ENCODE measurements around the gene DPH6. TPM values are rescaled to one million over a fixed set of nuclear protein-coding genes. Genes with fewer than 3 reads are reported as not detected.

The DPH6 gene
- total RNA-seq, 2 experiments from 2014 or later = 10.5 to 10.8 TPM

DNA sequence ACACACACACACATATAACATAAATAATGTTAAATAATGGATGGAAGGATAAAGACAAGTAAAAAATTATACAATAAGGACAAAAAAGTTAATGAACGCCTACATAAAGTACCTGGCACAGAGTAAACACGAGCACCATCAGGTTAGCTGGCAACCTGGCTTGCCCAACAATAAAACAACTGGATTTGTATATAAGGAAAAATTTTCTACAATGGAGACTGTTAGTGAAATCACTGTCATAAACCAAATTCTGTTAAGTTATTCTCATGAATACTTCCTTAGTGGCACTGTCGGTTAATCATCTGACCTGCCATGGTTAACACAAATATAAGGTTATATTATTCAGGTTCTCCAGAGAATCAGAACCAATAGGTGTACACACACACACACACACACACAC is 54.8 kb downstream of the DPH6 start:
- DNase-seq = no peak
- Mint-ChIP-seq H3K36me3 (ENCODE audit: low read depth) (peaks cover 8% of the 10 kb centered on the region), H3K27me3 (no peaks in the 10 kb centered on the region), H3K27ac (no peak overlapping the region), H3K4me1 (no peaks in the 10 kb centered on the region), H3K4me3 (no peak overlapping the region), H3K9me3 (peaks cover 15% of the 10 kb centered on the region)
- POLR2A ChIA-PET = no interaction called here
- CTCF ChIA-PET = no interaction called here

DNA sequence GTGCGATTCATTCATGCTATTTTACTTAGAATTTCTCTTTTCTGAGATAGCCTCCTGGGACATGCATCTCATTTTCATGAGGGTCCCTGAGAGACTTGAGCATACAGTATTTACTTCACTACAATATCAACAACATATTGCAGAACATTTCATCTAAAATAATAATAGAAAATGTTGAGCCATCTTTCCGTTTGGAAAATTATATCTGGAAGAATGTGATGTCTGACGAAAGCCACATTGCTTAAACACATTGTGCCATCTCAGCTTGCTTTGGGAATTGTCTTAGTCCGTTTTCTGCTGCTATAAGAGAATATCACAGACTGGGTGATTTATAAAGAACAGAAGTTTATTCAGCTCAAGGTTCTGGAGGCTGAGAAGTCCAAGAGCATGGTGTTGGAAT is 55.5 kb downstream of the DPH6 start:
- peaks cover 8% of the 10 kb centered on the region for H3K36me3 Mint-ChIP-seq (ENCODE audit: low read depth)
- H3K4me1 Mint-ChIP-seq = no peaks in the 10 kb centered on the region
- no peak overlapping the region for H3K4me3 Mint-ChIP-seq
- no peak overlapping the region for H3K27ac Mint-ChIP-seq
- CTCF ChIA-PET = no interaction called here
- H3K27me3 Mint-ChIP-seq = no peaks in the 10 kb centered on the region
- POLR2A ChIA-PET = no interaction called here
- no peak for DNase-seq
- H3K9me3 Mint-ChIP-seq = peaks cover 16% of the 10 kb centered on the region

DNA sequence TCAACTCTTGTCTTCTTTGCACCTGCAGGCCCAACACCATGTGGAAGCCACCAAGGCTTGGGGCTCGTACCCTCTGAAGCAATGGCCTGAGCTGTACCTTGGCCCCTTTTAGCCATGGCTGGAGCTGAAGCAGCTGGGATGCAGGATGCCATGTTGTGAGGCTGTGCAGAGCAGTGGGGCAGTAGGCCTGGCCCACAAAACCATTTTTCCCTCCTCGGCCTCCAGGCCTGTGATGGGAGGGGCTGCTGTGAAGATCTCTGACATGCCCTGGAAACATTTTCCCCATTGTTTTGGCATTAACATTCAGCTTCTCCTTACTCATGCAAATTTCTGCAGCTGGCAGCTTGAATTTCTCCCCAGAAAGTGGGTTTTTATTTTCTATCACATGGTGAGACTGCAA is 58.5 kb downstream of the DPH6 start:
- H3K36me3 Mint-ChIP-seq (ENCODE audit: low read depth) = peaks cover 8% of the 10 kb centered on the region
- ChIA-PET POLR2A (no interaction called here), CTCF (no interaction called here)
- H3K4me3 Mint-ChIP-seq = no peak overlapping the region
- no peak for DNase-seq
- no peaks in the 10 kb centered on the region for H3K27me3 Mint-ChIP-seq
- no peaks in the 10 kb centered on the region for H3K4me1 Mint-ChIP-seq
- H3K27ac Mint-ChIP-seq = no peak overlapping the region
- H3K9me3 Mint-ChIP-seq = peaks cover 16% of the 10 kb centered on the region

DNA sequence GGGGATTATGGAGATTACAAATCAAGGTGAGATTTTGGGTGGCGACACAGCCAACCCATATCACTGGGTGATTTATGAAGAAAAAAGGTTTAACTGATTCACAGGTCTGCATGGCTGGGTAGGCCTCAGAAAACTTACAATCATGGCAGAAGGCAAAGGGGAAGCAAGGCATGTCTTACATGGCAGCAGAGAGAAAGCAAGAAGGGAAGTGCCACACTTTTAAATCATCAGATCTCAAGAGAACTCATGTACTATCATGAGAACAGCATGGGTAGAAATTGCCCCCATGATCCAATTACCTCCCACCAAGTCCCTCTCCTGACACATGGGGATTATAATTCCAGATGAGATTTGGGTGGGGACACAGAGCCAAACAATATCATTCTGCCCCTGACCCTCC is 59.7 kb downstream of the DPH6 start:
- Mint-ChIP-seq H3K4me3 (no peak overlapping the region), H3K36me3 (ENCODE audit: low read depth) (peaks cover 8% of the 10 kb centered on the region), H3K4me1 (no peaks in the 10 kb centered on the region), H3K27me3 (no peaks in the 10 kb centered on the region), H3K27ac (no peak overlapping the region), H3K9me3 (peaks cover 16% of the 10 kb centered on the region)
- no peak for DNase-seq
- POLR2A ChIA-PET = no interaction called here
- CTCF ChIA-PET = no interaction called here

DNA sequence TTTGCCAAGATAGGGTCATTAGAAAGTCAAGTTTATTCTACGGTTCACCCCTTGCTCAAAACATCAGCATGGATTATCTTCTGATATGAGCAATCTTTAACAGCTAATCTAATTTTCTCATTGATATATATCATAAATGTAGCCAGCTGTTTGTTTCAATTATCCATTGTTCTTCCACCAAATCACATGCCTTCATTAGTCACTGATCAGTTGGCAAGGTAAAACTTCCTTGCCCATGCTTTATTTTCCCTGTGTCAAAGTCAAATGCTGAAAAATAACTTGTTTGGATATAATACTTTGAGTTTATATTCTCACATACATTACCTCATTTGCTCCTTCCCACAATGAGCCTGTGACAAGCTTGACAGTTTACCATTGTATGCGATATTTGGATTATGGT is 60.6 kb downstream of the DPH6 start:
- no peak overlapping the region for H3K27ac Mint-ChIP-seq
- peaks cover 8% of the 10 kb centered on the region for H3K36me3 Mint-ChIP-seq (ENCODE audit: low read depth)
- H3K9me3 Mint-ChIP-seq = peaks cover 16% of the 10 kb centered on the region
- ChIA-PET CTCF (no interaction called here), POLR2A (no interaction called here)
- H3K4me3 Mint-ChIP-seq = no peak overlapping the region
- no peak for DNase-seq
- no peaks in the 10 kb centered on the region for H3K27me3 Mint-ChIP-seq
- H3K4me1 Mint-ChIP-seq = no peaks in the 10 kb centered on the region

DNA sequence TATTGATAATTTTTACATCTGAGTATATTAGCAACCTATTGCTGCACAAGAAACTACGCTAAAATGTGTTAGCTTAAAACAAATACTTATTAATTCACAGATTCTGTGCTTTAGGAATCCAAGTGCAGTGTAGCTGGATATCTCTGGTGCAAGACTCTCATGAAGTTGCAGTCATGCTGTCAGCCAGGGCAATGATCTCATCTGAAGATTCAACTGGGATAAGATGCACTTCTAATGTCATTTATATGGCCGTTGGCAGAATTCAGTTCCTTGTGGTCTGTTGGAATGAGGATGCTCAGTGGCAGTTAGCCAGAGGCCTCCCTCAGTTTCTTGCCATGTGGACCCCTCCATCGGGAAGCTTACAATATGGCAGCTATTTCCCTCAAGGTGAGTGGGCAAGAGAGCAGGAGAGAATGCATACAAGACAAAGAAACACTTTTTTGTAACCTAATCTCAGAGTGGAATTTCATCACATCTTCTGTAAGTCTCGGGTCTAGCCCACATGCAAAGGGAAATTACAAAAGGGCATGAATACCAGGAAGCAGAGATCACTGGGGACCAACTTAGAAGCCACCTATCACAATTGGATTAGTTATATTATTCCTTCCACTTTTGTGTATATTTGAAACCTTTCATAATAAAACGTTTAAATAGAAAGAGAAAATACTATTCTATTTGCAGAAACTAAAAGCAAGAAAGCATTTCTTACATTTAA is 61.6 kb downstream of the DPH6 start:
- CTCF ChIA-PET = no interaction called here
- H3K4me1 Mint-ChIP-seq = no peaks in the 10 kb centered on the region
- POLR2A ChIA-PET = no interaction called here
- peaks cover 8% of the 10 kb centered on the region for H3K36me3 Mint-ChIP-seq (ENCODE audit: low read depth)
- no peak overlapping the region for H3K4me3 Mint-ChIP-seq
- H3K27me3 Mint-ChIP-seq = no peaks in the 10 kb centered on the region
- H3K27ac Mint-ChIP-seq = no peak overlapping the region
- DNase-seq = no peak
- H3K9me3 Mint-ChIP-seq = peaks cover 16% of the 10 kb centered on the region

DNA sequence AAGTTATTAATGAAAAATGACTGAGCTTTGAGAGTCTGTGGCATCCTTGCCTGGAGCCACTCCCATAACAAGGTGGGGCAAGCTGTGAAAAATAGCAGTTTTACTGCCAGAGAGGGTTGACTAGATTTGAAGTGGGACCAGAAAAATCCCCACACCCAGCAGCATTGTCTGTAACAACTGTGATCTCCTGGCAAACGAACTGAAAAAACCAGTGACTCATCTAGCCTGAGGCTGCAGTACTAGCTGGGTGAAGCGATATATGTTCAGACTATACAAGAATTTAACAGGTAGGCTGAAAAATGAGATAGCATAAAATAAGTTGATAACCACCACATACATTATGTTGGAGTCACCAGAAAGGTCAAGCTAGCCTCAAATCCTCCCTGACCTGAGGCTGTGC is 64.0 kb downstream of the DPH6 start:
- ChIA-PET POLR2A (no interaction called here), CTCF (no interaction called here)
- Mint-ChIP-seq H3K4me1 (no peaks in the 10 kb centered on the region), H3K27me3 (no peaks in the 10 kb centered on the region), H3K36me3 (ENCODE audit: low read depth) (no peaks in the 10 kb centered on the region), H3K27ac (no peak overlapping the region), H3K9me3 (peaks cover 7% of the 10 kb centered on the region), H3K4me3 (no peak overlapping the region)
- DNase-seq = no peak

DNA sequence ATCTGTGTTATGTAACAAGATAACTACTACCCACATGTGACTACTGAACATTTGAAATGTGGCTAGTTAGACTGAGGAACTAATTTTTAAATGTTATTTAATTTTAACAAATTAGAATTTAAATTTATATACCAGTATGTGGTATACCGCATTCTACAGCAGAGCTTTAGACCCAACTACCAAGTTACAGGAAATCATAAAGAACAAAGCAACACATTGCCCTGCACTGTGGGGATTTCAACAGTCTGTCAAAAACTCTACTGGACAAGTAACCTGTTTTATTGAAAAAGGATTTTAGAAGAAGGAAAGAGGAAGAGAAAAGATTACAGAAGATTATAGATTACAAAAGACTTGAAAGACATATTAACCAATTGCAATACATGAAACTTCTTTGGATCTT is 64.9 kb downstream of the DPH6 start:
- Mint-ChIP-seq H3K4me1 (no peaks in the 10 kb centered on the region), H3K27ac (no peak overlapping the region), H3K27me3 (no peaks in the 10 kb centered on the region), H3K36me3 (ENCODE audit: low read depth) (no peaks in the 10 kb centered on the region), H3K4me3 (no peak overlapping the region), H3K9me3 (no peaks in the 10 kb centered on the region)
- CTCF ChIA-PET = no interaction called here
- no peak for DNase-seq
- POLR2A ChIA-PET = no interaction called here

DNA sequence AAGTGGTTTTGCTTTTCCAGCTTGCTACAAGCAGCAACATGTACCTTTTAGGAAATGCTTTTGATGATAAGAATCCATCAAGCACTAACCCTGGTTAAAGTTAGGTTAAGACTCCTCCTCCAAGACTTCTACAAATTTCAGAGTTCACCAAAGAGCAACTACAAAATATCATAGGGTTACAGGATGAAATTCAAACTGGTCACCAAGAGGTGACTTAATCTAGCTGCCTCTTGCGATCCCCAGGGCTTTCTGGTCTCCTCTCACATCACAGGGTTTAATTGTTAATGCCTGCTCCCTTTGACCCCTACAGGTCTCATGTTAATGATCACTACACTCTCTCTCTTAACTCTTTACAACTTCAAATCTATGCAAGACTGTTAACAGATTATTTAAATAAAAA is 66.5 kb downstream of the DPH6 start:
- Mint-ChIP-seq H3K9me3 (no peaks in the 10 kb centered on the region), H3K4me3 (no peak overlapping the region), H3K27ac (no peak overlapping the region), H3K36me3 (ENCODE audit: low read depth) (no peaks in the 10 kb centered on the region), H3K4me1 (no peaks in the 10 kb centered on the region), H3K27me3 (no peaks in the 10 kb centered on the region)
- ChIA-PET POLR2A (no interaction called here), CTCF (no interaction called here)
- DNase-seq = no peak

DNA sequence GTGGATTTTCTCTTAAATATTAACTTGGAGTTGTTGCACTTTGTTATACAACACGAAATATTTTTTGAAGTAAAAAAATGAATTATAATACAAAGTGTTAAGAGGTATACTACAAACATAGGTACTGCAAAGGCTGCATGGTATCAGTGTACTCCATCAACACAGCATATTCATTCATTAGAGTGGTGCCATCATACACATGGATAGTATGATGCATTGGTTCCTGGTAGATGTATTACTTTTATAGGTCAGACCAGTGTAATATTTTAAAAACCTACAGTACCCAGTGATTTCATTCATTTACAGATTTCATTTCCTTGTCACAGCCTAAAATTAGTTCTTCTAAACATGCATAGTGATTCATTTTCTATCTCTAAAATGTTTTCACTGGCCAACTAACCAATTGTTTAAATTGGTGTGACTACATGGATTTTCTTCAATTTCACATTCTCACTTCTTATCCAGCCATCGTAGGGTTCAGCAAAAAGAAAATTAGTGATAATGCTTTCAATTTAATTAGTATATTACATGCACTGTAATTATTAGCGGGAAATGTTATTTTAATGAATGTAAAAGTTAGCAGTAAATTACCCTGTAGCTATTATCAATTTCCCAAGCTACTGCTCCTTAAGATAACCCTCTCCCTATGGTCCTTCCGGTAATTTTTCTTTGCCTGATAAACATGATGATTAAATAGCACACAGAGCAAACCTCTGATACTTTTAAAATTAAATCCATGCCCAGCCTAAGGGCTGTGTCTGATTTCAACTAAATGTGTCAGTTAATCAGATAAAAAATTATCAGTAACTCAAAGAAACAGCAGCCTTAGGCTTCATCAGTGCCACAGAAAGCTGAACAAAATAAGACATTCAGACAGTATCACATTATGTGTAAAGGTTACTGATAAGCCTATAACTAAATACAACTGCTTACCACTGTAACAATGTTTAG is 68.4 kb downstream of the DPH6 start:
- H3K27me3 Mint-ChIP-seq = no peaks in the 10 kb centered on the region
- ChIA-PET POLR2A (no interaction called here), CTCF (no interaction called here)
- no peak overlapping the region for H3K27ac Mint-ChIP-seq
- H3K4me3 Mint-ChIP-seq = no peak overlapping the region
- H3K9me3 Mint-ChIP-seq = no peaks in the 10 kb centered on the region
- H3K36me3 Mint-ChIP-seq (ENCODE audit: low read depth) = no peaks in the 10 kb centered on the region
- no peak for DNase-seq
- H3K4me1 Mint-ChIP-seq = no peaks in the 10 kb centered on the region

DNA sequence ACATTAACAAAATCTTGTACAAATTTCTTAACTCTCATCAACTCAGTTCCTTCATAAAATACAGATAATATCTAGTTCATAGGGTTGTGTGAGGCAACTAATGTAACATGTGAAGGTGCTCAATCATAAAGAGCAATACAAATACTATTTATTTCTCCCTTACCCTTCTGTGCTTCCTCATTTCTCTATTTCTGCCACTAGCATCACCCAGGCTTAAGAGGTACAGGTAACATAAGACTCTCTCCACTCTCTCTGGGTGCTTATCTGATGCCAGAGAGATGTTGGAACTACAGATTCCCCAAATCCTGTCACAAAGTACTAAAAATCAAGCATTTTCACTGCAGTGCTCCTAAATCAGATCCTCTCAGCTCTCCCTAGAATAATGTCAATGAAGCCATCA is 74.9 kb downstream of the DPH6 start:
- no peaks in the 10 kb centered on the region for H3K4me1 Mint-ChIP-seq
- no peaks in the 10 kb centered on the region for H3K36me3 Mint-ChIP-seq (ENCODE audit: low read depth)
- no peak overlapping the region for H3K4me3 Mint-ChIP-seq
- no peak for DNase-seq
- H3K9me3 Mint-ChIP-seq = no peaks in the 10 kb centered on the region
- H3K27ac Mint-ChIP-seq = no peak overlapping the region
- no peaks in the 10 kb centered on the region for H3K27me3 Mint-ChIP-seq
- ChIA-PET POLR2A (no interaction called here), CTCF (no interaction called here)

DNA sequence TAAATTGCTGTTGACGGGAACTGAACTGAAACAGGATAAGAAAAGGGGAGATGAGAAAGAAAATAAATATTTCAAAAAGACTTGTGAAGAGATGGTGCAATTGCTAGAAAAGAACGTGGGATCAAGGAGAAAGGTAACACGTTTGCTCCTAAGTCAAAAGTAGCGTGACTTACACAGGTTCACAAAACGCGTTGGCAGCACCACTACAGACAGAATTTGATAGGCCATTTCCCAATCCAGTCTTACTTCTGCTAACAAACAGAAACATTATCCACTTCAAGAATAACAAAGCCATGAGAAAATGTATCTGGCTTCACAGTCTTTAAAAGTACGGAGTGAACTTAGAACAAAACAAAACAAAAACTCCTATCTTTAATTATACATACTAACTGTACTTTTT is 75.5 kb downstream of the DPH6 start:
- Mint-ChIP-seq H3K4me1 (no peaks in the 10 kb centered on the region), H3K9me3 (no peaks in the 10 kb centered on the region), H3K4me3 (no peak overlapping the region), H3K27ac (no peak overlapping the region), H3K36me3 (ENCODE audit: low read depth) (no peaks in the 10 kb centered on the region), H3K27me3 (no peaks in the 10 kb centered on the region)
- DNase-seq = no peak
- CTCF ChIA-PET = no interaction called here
- POLR2A ChIA-PET = no interaction called here

DNA sequence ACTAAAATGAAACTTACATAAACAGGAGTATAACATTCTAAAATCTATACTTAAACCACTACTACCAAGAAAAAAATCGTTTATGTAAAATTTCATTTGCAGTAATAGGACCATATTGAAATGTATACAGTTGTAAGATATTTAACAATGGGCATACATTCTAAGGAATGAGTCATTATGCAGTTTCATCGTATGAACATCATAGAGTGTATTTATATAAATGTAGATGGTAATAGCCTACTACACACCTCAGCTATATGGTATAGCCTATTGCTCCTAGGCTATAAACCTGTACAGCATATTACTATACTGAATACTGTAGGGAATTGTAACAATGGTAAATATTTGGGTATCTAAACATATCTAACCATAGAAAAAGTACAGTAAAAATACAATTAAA is 79.5 kb downstream of the DPH6 start:
- no peak for DNase-seq
- H3K4me3 Mint-ChIP-seq = no peak overlapping the region
- no peaks in the 10 kb centered on the region for H3K27me3 Mint-ChIP-seq
- ChIA-PET POLR2A (no interaction called here), CTCF (interaction anchor here (2.2 kb wide), 1 partner anchor 22 kb away, joined by 8 read pairs; no protein-coding TSS in a partner anchor)
- no peaks in the 10 kb centered on the region for H3K4me1 Mint-ChIP-seq
- no peaks in the 10 kb centered on the region for H3K9me3 Mint-ChIP-seq
- H3K27ac Mint-ChIP-seq = no peak overlapping the region
- no peaks in the 10 kb centered on the region for H3K36me3 Mint-ChIP-seq (ENCODE audit: low read depth)

DNA sequence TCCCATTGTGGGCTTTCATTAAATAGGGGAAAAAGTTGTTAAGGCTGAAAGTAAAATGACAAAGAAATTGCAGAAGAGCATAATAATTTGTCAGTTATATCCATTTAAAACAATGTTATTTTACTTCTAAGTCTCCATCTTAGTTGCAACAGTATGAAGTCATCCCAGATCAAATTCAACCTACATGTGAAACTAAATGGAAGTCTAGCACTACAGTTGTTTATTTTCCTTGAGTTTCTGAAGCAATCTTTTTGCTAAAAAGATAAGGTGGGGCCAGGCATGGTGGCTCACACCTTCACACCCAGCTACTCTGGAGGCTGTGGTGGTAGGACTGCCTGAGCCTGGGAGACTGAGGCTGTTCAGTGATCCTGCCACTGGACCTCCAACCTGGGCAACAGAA is 80.2 kb downstream of the DPH6 start:
- no peak for DNase-seq
- CTCF ChIA-PET = no interaction called here

More for the DNA sequence above, 80.2 kb downstream of the DPH6 start:
- no peaks in the 10 kb centered on the region for H3K27me3 Mint-ChIP-seq
- no peaks in the 10 kb centered on the region for H3K36me3 Mint-ChIP-seq (ENCODE audit: low read depth)
- H3K4me1 Mint-ChIP-seq = no peaks in the 10 kb centered on the region
- H3K27ac Mint-ChIP-seq = no peak overlapping the region
- no peaks in the 10 kb centered on the region for H3K9me3 Mint-ChIP-seq
- H3K4me3 Mint-ChIP-seq = no peak overlapping the region
- POLR2A ChIA-PET = no interaction called here

Data from activated CD4-positive, alpha-beta memory T cell treated with anti-CD3 and anti-CD28 coated beads, Interleukin-2, amount 10 ng/mL, durations not matched to agents 7 days and 5 days (primary cell).